ENCODE results near the gene REST. TPM values are rescaled to one million over a fixed set of nuclear protein-coding genes. Genes with fewer than 3 reads are reported as not detected.

The REST gene, protein sequence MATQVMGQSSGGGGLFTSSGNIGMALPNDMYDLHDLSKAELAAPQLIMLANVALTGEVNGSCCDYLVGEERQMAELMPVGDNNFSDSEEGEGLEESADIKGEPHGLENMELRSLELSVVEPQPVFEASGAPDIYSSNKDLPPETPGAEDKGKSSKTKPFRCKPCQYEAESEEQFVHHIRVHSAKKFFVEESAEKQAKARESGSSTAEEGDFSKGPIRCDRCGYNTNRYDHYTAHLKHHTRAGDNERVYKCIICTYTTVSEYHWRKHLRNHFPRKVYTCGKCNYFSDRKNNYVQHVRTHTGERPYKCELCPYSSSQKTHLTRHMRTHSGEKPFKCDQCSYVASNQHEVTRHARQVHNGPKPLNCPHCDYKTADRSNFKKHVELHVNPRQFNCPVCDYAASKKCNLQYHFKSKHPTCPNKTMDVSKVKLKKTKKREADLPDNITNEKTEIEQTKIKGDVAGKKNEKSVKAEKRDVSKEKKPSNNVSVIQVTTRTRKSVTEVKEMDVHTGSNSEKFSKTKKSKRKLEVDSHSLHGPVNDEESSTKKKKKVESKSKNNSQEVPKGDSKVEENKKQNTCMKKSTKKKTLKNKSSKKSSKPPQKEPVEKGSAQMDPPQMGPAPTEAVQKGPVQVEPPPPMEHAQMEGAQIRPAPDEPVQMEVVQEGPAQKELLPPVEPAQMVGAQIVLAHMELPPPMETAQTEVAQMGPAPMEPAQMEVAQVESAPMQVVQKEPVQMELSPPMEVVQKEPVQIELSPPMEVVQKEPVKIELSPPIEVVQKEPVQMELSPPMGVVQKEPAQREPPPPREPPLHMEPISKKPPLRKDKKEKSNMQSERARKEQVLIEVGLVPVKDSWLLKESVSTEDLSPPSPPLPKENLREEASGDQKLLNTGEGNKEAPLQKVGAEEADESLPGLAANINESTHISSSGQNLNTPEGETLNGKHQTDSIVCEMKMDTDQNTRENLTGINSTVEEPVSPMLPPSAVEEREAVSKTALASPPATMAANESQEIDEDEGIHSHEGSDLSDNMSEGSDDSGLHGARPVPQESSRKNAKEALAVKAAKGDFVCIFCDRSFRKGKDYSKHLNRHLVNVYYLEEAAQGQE
- 45.9 and 48.1 TPM in 2 replicates for total RNA-seq
- polyA plus RNA-seq: 6.3 and 7.0 TPM in 2 replicates
- 9.6 and 10.3 TPM in 2 replicates for polyA plus RNA-seq (2011; cell fraction: cytosol; rRNA removed)
- 13.5 and 18.7 TPM in 2 replicates for polyA plus RNA-seq (2011; cell fraction: nucleus; rRNA removed)
- 14.7 and 18.2 TPM in 2 replicates for polyA plus RNA-seq (2012)
- polyA minus RNA-seq: 76.6 and 82.2 TPM in 2 replicates
- polyA minus RNA-seq (2011; cell fraction: cytosol; rRNA and poly(A)+ RNA removed): 24.7 TPM
- 32.4 and 33.4 TPM in 2 replicates for polyA minus RNA-seq (2011; cell fraction: nucleus; rRNA and poly(A)+ RNA removed)
- Bru-seq, nascent RNA: percentile 77 among the genes with signal in this experiment
- percentile 91 among the genes with signal in this experiment for BruChase-seq, experiment 1, labeled RNA remaining after a 6-hour chase
- BruChase-seq, experiment 2, labeled RNA remaining after a 2-hour chase: percentile 95 among the genes with signal in this experiment
- long read RNA-seq, full-length matches to known transcripts: 24 of 42 reads
- long read RNA-seq, partial matches to known transcripts: 2 of 42 reads
- long read RNA-seq, other reads (novel, unspliced or antisense): 16 of 42 reads

DNA sequence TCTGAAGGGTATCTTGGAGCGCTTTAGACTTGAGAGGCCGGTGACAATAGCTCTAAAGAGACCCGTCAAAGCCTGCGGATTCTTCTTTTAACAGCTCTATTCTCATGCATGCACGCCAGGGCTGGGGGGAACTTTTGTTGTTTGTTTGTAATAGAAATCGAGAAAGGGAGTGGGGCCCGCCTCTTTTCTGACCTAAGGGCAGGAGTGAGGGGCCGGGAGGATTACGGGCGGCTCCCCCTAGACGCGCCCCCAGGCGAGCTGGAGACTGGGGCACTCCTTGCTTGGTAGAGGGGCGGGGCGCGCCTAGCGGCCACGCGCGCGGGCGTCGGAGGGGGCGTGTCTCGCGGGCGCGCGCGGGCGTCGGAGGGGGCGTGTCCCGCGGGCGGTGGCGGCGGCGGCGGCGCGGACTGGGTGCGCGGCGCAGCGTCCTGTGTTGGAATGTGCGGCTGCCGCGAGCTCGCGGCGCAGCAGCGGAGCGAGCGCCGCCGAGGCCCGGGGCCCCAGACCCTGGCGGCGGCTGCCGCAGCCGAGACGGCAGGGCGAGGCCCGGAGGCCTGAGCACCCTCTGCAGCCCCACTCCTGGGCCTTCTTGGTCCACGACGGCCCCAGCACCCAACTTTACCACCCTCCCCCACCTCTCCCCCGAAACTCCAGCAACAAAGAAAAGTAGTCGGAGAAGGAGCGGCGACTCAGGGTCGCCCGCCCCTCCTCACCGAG, at the start of gene REST:
REST (plus strand) TSS at position 412 of the 717 bp plus-strand sequence. CDS start 2,739 bp downstream, outside the sequence.
- peak within 1 kb of the TSS; percentile 91 for H3K4me2 ChIP-seq (ENCODE audit: insufficient read depth, low read length)
- FAIRE-seq (no peak), DNase-seq (ENCODE audit: low read depth, low spot score) (peak; percentile 68)
- TF ChIP-seq POLR2AphosphoS5 (IDR thresholded peaks at IDR 0.05; ENCODE audit: insufficient read depth, low read depth, low read length) (peak; percentile 42), MYC (IDR thresholded peaks at IDR 0.05; ENCODE audit: low read depth, low read length) (no peak), POLR2A (IDR thresholded peaks at IDR 0.05; ENCODE audit: low read depth, low read length) (no peak), JUN (IDR thresholded peaks at IDR 0.05; ENCODE audit: borderline replicate concordance, insufficient read depth, insufficient read length, low read depth) (no peak)
- TF ChIP-seq, protein P1, sequence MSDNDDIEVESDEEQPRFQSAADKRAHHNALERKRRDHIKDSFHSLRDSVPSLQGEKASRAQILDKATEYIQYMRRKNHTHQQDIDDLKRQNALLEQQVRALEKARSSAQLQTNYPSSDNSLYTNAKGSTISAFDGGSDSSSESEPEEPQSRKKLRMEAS (IDR thresholded peaks at IDR 0.05; ENCODE audit: insufficient read depth, insufficient read length): no peak
- TF ChIP-seq, protein P2, sequence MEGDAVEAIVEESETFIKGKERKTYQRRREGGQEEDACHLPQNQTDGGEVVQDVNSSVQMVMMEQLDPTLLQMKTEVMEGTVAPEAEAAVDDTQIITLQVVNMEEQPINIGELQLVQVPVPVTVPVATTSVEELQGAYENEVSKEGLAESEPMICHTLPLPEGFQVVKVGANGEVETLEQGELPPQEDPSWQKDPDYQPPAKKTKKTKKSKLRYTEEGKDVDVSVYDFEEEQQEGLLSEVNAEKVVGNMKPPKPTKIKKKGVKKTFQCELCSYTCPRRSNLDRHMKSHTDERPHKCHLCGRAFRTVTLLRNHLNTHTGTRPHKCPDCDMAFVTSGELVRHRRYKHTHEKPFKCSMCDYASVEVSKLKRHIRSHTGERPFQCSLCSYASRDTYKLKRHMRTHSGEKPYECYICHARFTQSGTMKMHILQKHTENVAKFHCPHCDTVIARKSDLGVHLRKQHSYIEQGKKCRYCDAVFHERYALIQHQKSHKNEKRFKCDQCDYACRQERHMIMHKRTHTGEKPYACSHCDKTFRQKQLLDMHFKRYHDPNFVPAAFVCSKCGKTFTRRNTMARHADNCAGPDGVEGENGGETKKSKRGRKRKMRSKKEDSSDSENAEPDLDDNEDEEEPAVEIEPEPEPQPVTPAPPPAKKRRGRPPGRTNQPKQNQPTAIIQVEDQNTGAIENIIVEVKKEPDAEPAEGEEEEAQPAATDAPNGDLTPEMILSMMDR (IDR thresholded peaks at IDR 0.05; ENCODE audit: extremely low read depth in 1 of 2, insufficient read depth in 1 of 2, low read depth in 1 of 2, low read length in 2 of 2): peak in 1 of 2 donors; percentile 0
- H2AFZ ChIP-seq (ENCODE audit: low read depth, low read length): peak within 1 kb of the TSS; percentile 85
- H3K27ac ChIP-seq (ENCODE audit: insufficient read depth, low read depth, low read length): peak within 1 kb of the TSS; percentile 84
- intact Hi-C loops (cut with micrococcal nuclease) (loop anchor here (1.0 kb wide), 2 partner anchors 51 to 70 kb away; partner anchors contain the start of gene NOA1), dilution Hi-C loops (cut with MboI; ENCODE audit: extremely low pct_ligation_motif_present, low sequenced_read_pairs) (no loop called here)
- H3K4me3 ChIP-seq (replicated peaks in 1 of 3; ENCODE audit: insufficient read depth in 1 of 3, low read depth in 1 of 3, low read length in 3 of 3): peak within 1 kb of the TSS; percentile 96 to 98 (median 98)
- H4K20me1 ChIP-seq (replicated peaks; ENCODE audit: control insufficient read depth, extremely low read depth, insufficient read depth, low read length): peaks cover 3% of the 10 kb centered on the region
- H3K79me2 ChIP-seq (ENCODE audit: control insufficient read depth, insufficient read depth, low read length): peaks cover 39% of the 10 kb centered on the region
- ChIA-PET POLR2A (interaction anchor here (0.6 to 1.1 kb wide), 4 partner anchors 12 to 71 kb away, joined by 3 to 5 read pairs (median 4); partner anchors contain the start of gene POLR2B), CTCF (interaction anchor here (0.9 to 1.6 kb wide), 4 partner anchors 53 to 103 kb away, joined by 3 to 5 read pairs (median 4); partner anchors contain the start of gene NOA1)
- no peaks in the 10 kb centered on the region for H3K9me1 ChIP-seq (replicated peaks; ENCODE audit: control insufficient read depth, extremely low read depth, insufficient read depth, low read length)
- H3K9me3 ChIP-seq (replicated peaks; ENCODE audit: control insufficient read depth, insufficient read depth, low read length): no peaks in the 10 kb centered on the region
- peaks cover 17% of the 10 kb centered on the region for H3K4me1 ChIP-seq (ENCODE audit: control insufficient read depth, extremely low read depth, insufficient read depth, low read length)
- BruUV-seq (replicated peaks): no TSS peak
- H3K27me3 ChIP-seq (ENCODE audit: control insufficient read depth in 2 of 2, insufficient read depth in 2 of 2, low read length in 2 of 2): peaks cover 4 to 6% of the 10 kb centered on the region in 2 experiments
- H3K36me3 ChIP-seq (ENCODE audit: control insufficient read depth in 2 of 2, extremely low read depth in 1 of 2, insufficient read depth in 2 of 2, low read length in 2 of 2): peaks cover 0 to 2% of the 10 kb centered on the region in 2 experiments
- peak within 1 kb of the TSS; percentile 91 for H3K9ac ChIP-seq (replicated peaks; ENCODE audit: extremely low read depth, insufficient read depth, low read length)

Measured in endothelial cell of umbilical vein (primary cell).